Astrocyte (in vitro differentiated cells and primary cell): ENCODE results near the gene GPM6B. TPM values are rescaled to one million over a fixed set of nuclear protein-coding genes. Genes with fewer than 3 reads are reported as not detected.

ENCODE experiments used
- DNase-seq: peaks from one replicate; pipeline ENCODE4 v3.0.0-alpha.2; 2010; ENCODE audit warnings: low read depth
- FAIRE-seq: peaks from 2 replicates; lab custom pipeline; 2011; peaks lifted over from hg19 to GRCh38; lab: Jason Lieb, UNC
- H2AFZ ChIP-seq: 2 replicates; pipeline ENCODE4 v1.6.0; 2012; ENCODE audit warnings: low read depth, low read length, inconsistent platforms
- H3K27ac ChIP-seq: 2 replicates; pipeline ENCODE4 v1.5.1; 2011; ENCODE audit warnings: low read depth, low read length, inconsistent platforms
- H3K27me3 ChIP-seq: 2 replicates; pipeline ENCODE4 v1.6.0; 2011; ENCODE audit warnings: low read length, inconsistent platforms; ENCODE audit not compliant: insufficient read depth
- H3K36me3 ChIP-seq: 2 replicates; pipeline ENCODE4 v1.5.1; 2011; ENCODE audit warnings: low read length, inconsistent platforms; ENCODE audit not compliant: insufficient read depth
- H3K4me1 ChIP-seq: 2 replicates; pipeline ENCODE4 v1.5.1; 2011; ENCODE audit warnings: low read length, inconsistent platforms; ENCODE audit not compliant: insufficient read depth
- H3K4me2 ChIP-seq: 2 replicates; pipeline ENCODE4 v1.6.0; 2012; ENCODE audit warnings: low read length, inconsistent platforms
- H3K4me3 ChIP-seq: 2 replicates; pipeline ENCODE4 v1.5.1; 2011; ENCODE audit warnings: low read depth, mild to moderate bottlenecking, low read length, inconsistent platforms; ENCODE audit not compliant: insufficient read depth
- H3K79me2 ChIP-seq: 2 replicates; pipeline ENCODE4 v1.6.0; 2012; ENCODE audit warnings: mild to moderate bottlenecking, low read length, inconsistent platforms; ENCODE audit not compliant: insufficient read depth
- H3K9ac ChIP-seq: 2 replicates; pipeline ENCODE4 v1.6.0; 2012; ENCODE audit warnings: mild to moderate bottlenecking, low read length, inconsistent platforms
- H3K9me3 ChIP-seq: 2 replicates; pipeline ENCODE4 v1.5.1; 2012; ENCODE audit warnings: low read depth, mild to moderate bottlenecking, low read length, inconsistent platforms; ENCODE audit not compliant: insufficient read depth
- H4K20me1 ChIP-seq: 2 replicates; pipeline ENCODE4 v1.6.0; 2012; ENCODE audit warnings: low read length, inconsistent platforms; ENCODE audit not compliant: insufficient read depth
- H3K27ac Mint-ChIP-seq: one replicate; pipeline ENCODE4 v1.8.0; 2021; ENCODE audit warnings: mild to moderate bottlenecking, mixed read lengths; ENCODE audit not compliant: unreplicated experiment
- H3K27me3 Mint-ChIP-seq: one replicate; pipeline ENCODE4 v1.8.0; 2021; ENCODE audit warnings: low read depth, mixed read lengths; ENCODE audit not compliant: unreplicated experiment
- H3K36me3 Mint-ChIP-seq: one replicate; pipeline ENCODE4 v1.8.0; 2021; ENCODE audit warnings: low read depth, mixed read lengths; ENCODE audit not compliant: unreplicated experiment
- H3K4me1 Mint-ChIP-seq: one replicate; pipeline ENCODE4 v1.8.0; 2021; ENCODE audit warnings: low read depth, mixed read lengths; ENCODE audit not compliant: unreplicated experiment
- H3K4me3 Mint-ChIP-seq: one replicate; pipeline ENCODE4 v1.8.0; 2021; ENCODE audit warnings: mild to moderate bottlenecking, moderate library complexity, mixed read lengths; ENCODE audit not compliant: unreplicated experiment
- H3K9me3 Mint-ChIP-seq: one replicate; pipeline ENCODE4 v1.8.0; 2021; ENCODE audit warnings: mild to moderate bottlenecking, mixed read lengths; ENCODE audit not compliant: unreplicated experiment
- CTCF ChIP-seq: IDR thresholded peaks from 2 replicates; pipeline ENCODE4 v1.5.1; 2011; ENCODE audit warnings: low read depth, mild to moderate bottlenecking, inconsistent platforms, low read length, moderate library complexity; ENCODE audit not compliant: insufficient read depth
- EZH2 ChIP-seq: IDR thresholded peaks from 2 replicates; pipeline ENCODE4 v1.6.1; 2012; ENCODE audit warnings: mild to moderate bottlenecking, low read length, inconsistent platforms; ENCODE audit not compliant: insufficient read depth
- total RNA-seq: library from RNA; stranded (reverse); gene quantifications from 2 replicates; pipeline ENCODE4 v1.2.1, GENCODE V29; 2021

Gene GPM6B
- total RNA-seq, 1 donor from 2014 or later, result 21.5 TPM

GRCh38 chrX:13742397-13743176 is 74.3 kb downstream of the GPM6B start:
- H3K4me1 Mint-ChIP-seq, result peaks cover 9% of the 10 kb centered on the region
- peak overlapping the region; percentile 53 for H3K27ac Mint-ChIP-seq
- peak; percentile 93 for FAIRE-seq
- DNase-seq, result no peak
- Histone ChIP-seq H3K9ac (no peak overlapping the region), H3K79me2 (no peaks in the 10 kb centered on the region), H3K4me1 (no peaks in the 10 kb centered on the region), H3K4me3 (no peak overlapping the region), H4K20me1 (no peaks in the 10 kb centered on the region), H3K27me3 (no peaks in the 10 kb centered on the region), H3K36me3 (peaks cover 2% of the 10 kb centered on the region), H2AFZ (no peak overlapping the region), H3K9me3 (no peaks in the 10 kb centered on the region), H3K4me2 (no peak overlapping the region), H3K27ac (no peak overlapping the region)
- H3K36me3 Mint-ChIP-seq, result no peaks in the 10 kb centered on the region
- no peaks in the 10 kb centered on the region for H3K27me3 Mint-ChIP-seq
- no peak for TF ChIP-seq CTCF
- TF ChIP-seq EZH2, result no peak
- H3K4me3 Mint-ChIP-seq, result no peak overlapping the region
- H3K9me3 Mint-ChIP-seq, result no peaks in the 10 kb centered on the region

- H3K27me3 ChIP-seq, result no peaks in the 10 kb centered on the region
- H2AFZ ChIP-seq, result no peak overlapping the region
- H3K36me3 Mint-ChIP-seq, result no peaks in the 10 kb centered on the region
Observed at GRCh38 chrX:13741695-13742094, 75.2 kb downstream of the GPM6B start.

More at GRCh38 chrX:13741695-13742094, 75.2 kb downstream of the GPM6B start:
- Mint-ChIP-seq H3K27me3 (no peaks in the 10 kb centered on the region), H3K4me3 (no peak overlapping the region), H3K27ac (no peak overlapping the region), H3K4me1 (peaks cover 14% of the 10 kb centered on the region), H3K9me3 (no peaks in the 10 kb centered on the region)
- TF ChIP-seq EZH2 (no peak), CTCF (no peak)
- Histone ChIP-seq H3K9me3 (no peaks in the 10 kb centered on the region), H3K27ac (no peak overlapping the region), H3K9ac (no peak overlapping the region), H3K4me1 (no peaks in the 10 kb centered on the region), H4K20me1 (no peaks in the 10 kb centered on the region), H3K36me3 (peaks cover 4% of the 10 kb centered on the region), H3K4me3 (no peak overlapping the region), H3K79me2 (no peaks in the 10 kb centered on the region), H3K4me2 (no peak overlapping the region)
- peak; percentile 88 for FAIRE-seq
- no peak for DNase-seq
